Measurements from ENCODE around the gene RNASE4. TPM values are rescaled to one million over a fixed set of nuclear protein-coding genes. Genes with fewer than 3 reads are reported as not detected.
A peak's percentile ranks its signal among the peaks of the same experiment; 100 is the strongest.

Gene RNASE4
- total RNA-seq, 4 donors from 2014 or later: 24.7 to 78.9 (median 76.5) TPM

- H3K9me3 ChIP-seq: no peaks in the 10 kb centered on the region
- no peak for DNase-seq
- intact Hi-C loops (cut with DNase I; ENCODE audit: low total_unique reads): no loop called here
- TF ChIP-seq POLR2A (IDR thresholded peaks at IDR 0.05) (no peak), CTCF (IDR thresholded peaks at IDR 0.05) (no peak), POLR2AphosphoS5 (IDR thresholded peaks at IDR 0.05) (no peak), EP300 (IDR thresholded peaks at IDR 0.05; ENCODE audit: low read depth) (no peak)
- no peak overlapping the region for H3K27ac ChIP-seq
- H3K4me1 ChIP-seq: peaks cover 0 to 9% (median 0%) of the 10 kb centered on the region in 4 donors
- no peak overlapping the region for H3K4me3 ChIP-seq
- 36 to 40% methylated on average over 1 to 2 of the region's 2 CpGs for WGBS, 2 donors (ENCODE audit: low coverage in 1 of 2)
- in situ Hi-C loops (cut with MboI; ENCODE audit: low pct_ligation_motif_present in 1 of 4, low pct_unique_long_range_greater_than_20kb in 1 of 4, low sequenced_read_pairs in 3 of 4): no loop called here
- no peaks in the 10 kb centered on the region for H3K27me3 ChIP-seq
- no peaks in the 10 kb centered on the region for H3K36me3 ChIP-seq
Measured at GRCh38 chr14:20712904-20713303, 28.5 kb downstream of the RNASE4 start.

- DNase-seq: peak; percentile 79
- intact Hi-C loops (cut with DNase I; ENCODE audit: low total_unique reads) (no loop called here), in situ Hi-C loops (cut with MboI; ENCODE audit: low pct_ligation_motif_present in 1 of 4, low pct_unique_long_range_greater_than_20kb in 1 of 4, low sequenced_read_pairs in 3 of 4) (no loop called here)
- Histone ChIP-seq H3K4me3 (no peak overlapping the region), H3K27ac (peak overlapping the region; percentile 8 to 55 (median 29)), H3K27me3 (no peaks in the 10 kb centered on the region), H3K9me3 (no peaks in the 10 kb centered on the region), H3K36me3 (no peaks in the 10 kb centered on the region), H3K4me1 (peaks cover 0 to 19% (median 3%) of the 10 kb centered on the region in 4 donors)
- peak; percentile 20 for TF ChIP-seq POLR2A (IDR thresholded peaks at IDR 0.05)
- TF ChIP-seq POLR2AphosphoS5 (IDR thresholded peaks at IDR 0.05): no peak
- WGBS, 2 donors (ENCODE audit: low coverage in 1 of 2): 37 to 40% methylated on average over 1 to 4 of the region's 4 CpGs
Measured at GRCh38 chr14:20714593-20715250, 30.4 kb downstream of the RNASE4 start.

GRCh38 chr14:20719777-20720176 is 35.4 kb downstream of the RNASE4 start:
- H3K4me3 ChIP-seq: peak overlapping the region in 1 of 4 donors; percentile 11
- peak; percentile 34 for DNase-seq
- no peaks in the 10 kb centered on the region for H3K9me3 ChIP-seq
- in situ Hi-C loops (cut with MboI; ENCODE audit: low pct_ligation_motif_present in 1 of 4, low pct_unique_long_range_greater_than_20kb in 1 of 4, low sequenced_read_pairs in 3 of 4): no loop called here
- TF ChIP-seq POLR2A (IDR thresholded peaks at IDR 0.05): no peak
- no peak for TF ChIP-seq EP300 (IDR thresholded peaks at IDR 0.05; ENCODE audit: low read depth)
- no peak for TF ChIP-seq CTCF (IDR thresholded peaks at IDR 0.05)
- peak in 2 of 3 donors; percentile 29 to 61 for TF ChIP-seq POLR2AphosphoS5 (IDR thresholded peaks at IDR 0.05)
- H3K27ac ChIP-seq: peak overlapping the region; percentile 66 to 81 (median 73)
- peaks cover 5% of the 10 kb centered on the region for H3K27me3 ChIP-seq
- whole genome bisulfite sequencing, 2 donors (ENCODE audit: low coverage in 1 of 2): 32 to 44% methylated on average over 4 of the region's 4 CpGs
- intact Hi-C loops (cut with DNase I; ENCODE audit: low total_unique reads): no loop called here
- peaks cover 0 to 21% (median 4%) of the 10 kb centered on the region in 4 donors for H3K4me1 ChIP-seq
- no peaks in the 10 kb centered on the region for H3K36me3 ChIP-seq

GRCh38 chr14:20720741-20721140 is 36.4 kb downstream of the RNASE4 start:
- Histone ChIP-seq H3K36me3 (no peaks in the 10 kb centered on the region), H3K27me3 (peaks cover 5% of the 10 kb centered on the region), H3K9me3 (no peaks in the 10 kb centered on the region), H3K4me3 (no peak overlapping the region), H3K27ac (no peak overlapping the region), H3K4me1 (peaks cover 0 to 15% (median 4%) of the 10 kb centered on the region in 4 donors)
- 60 to 80% methylated on average over 6 of the region's 6 CpGs for WGBS, 2 donors (ENCODE audit: low coverage in 1 of 2)
- intact Hi-C loops (cut with DNase I; ENCODE audit: low total_unique reads): no loop called here
- in situ Hi-C loops (cut with MboI; ENCODE audit: low pct_ligation_motif_present in 1 of 4, low pct_unique_long_range_greater_than_20kb in 1 of 4, low sequenced_read_pairs in 3 of 4): no loop called here
- TF ChIP-seq CTCF (IDR thresholded peaks at IDR 0.05) (no peak), POLR2A (IDR thresholded peaks at IDR 0.05) (no peak), POLR2AphosphoS5 (IDR thresholded peaks at IDR 0.05) (peak in 1 of 3 donors; percentile 7), EP300 (IDR thresholded peaks at IDR 0.05; ENCODE audit: low read depth) (no peak)
- DNase-seq: no peak

Data from transverse colon (tissue), 4 donors.